Measurements from ENCODE around the gene GRID2.

GRID2 gene

GRCh38 chr4:93751411-93751810, 1447.6 kb downstream of the GRID2 start:
- no peak for DNase-seq (ENCODE audit: low read depth)

- DNase-seq (ENCODE audit: low read depth) = no peak
These were observed 1452.3 kb downstream of the GRID2 start for GRCh38 chr4:93756101-93756500.

- DNase-seq (ENCODE audit: low read depth) = no peak
These were observed 1455.7 kb downstream of the GRID2 start for GRCh38 chr4:93759506-93759905.

- DNase-seq (ENCODE audit: low read depth) = no peak
These were observed 1456.5 kb downstream of the GRID2 start for GRCh38 chr4:93760284-93760683.

- no peak for DNase-seq (ENCODE audit: low read depth)
These were observed 1457.5 kb downstream of the GRID2 start for GRCh38 chr4:93761286-93761685.

GRCh38 chr4:93764639-93765246, 1461.0 kb downstream of the GRID2 start:
- no peak for DNase-seq (ENCODE audit: low read depth)

- no peak for DNase-seq (ENCODE audit: low read depth)
These were observed 1464.2 kb downstream of the GRID2 start for GRCh38 chr4:93767917-93768316.

- no peak for DNase-seq (ENCODE audit: low read depth)
These were observed 1466.4 kb downstream of the GRID2 start for GRCh38 chr4:93770201-93770600.

GRCh38 chr4:93771640-93772411, 1468.1 kb downstream of the GRID2 start:
- no peak for DNase-seq (ENCODE audit: low read depth)

- DNase-seq (ENCODE audit: low read depth) = no peak
These were observed 1469.1 kb downstream of the GRID2 start for GRCh38 chr4:93772858-93773257.

GRCh38 chr4:93775551-93775950, 1471.8 kb downstream of the GRID2 start:
- DNase-seq (ENCODE audit: low read depth) = no peak

- no peak for DNase-seq (ENCODE audit: low read depth)
These were observed 1472.8 kb downstream of the GRID2 start for GRCh38 chr4:93776386-93777080.

GRCh38 chr4:93777081-93777460, 1473.3 kb downstream of the GRID2 start:
- DNase-seq (ENCODE audit: low read depth) = no peak

- DNase-seq (ENCODE audit: low read depth) = no peak
These were observed 1475.5 kb downstream of the GRID2 start for GRCh38 chr4:93779228-93779627.

- DNase-seq (ENCODE audit: low read depth) = no peak
These were observed 1476.3 kb downstream of the GRID2 start for GRCh38 chr4:93780080-93780479.

GRCh38 chr4:93781198-93781597, 1477.4 kb downstream of the GRID2 start:
- no peak for DNase-seq (ENCODE audit: low read depth)

GRCh38 chr4:93786149-93786548, 1482.4 kb downstream of the GRID2 start:
- DNase-seq (ENCODE audit: low read depth) = no peak

- no peak for DNase-seq (ENCODE audit: low read depth)
These were observed 1484.9 kb downstream of the GRID2 start for GRCh38 chr4:93788712-93789111.

GRCh38 chr4:93791570-93792195, 1487.9 kb downstream of the GRID2 start:
- no peak for DNase-seq (ENCODE audit: low read depth)

- no peak for DNase-seq (ENCODE audit: low read depth)
These were observed 1498.3 kb downstream of the GRID2 start for GRCh38 chr4:93802045-93802444.

- DNase-seq (ENCODE audit: low read depth) = no peak
These were observed 1506.0 kb downstream of the GRID2 start for GRCh38 chr4:93809773-93810172.

- DNase-seq (ENCODE audit: low read depth) = no peak
These were observed 1506.7 kb downstream of the GRID2 start for GRCh38 chr4:93810340-93810992.

All from activated T-helper 9 cell treated with anti-CD3 and anti-CD28 coated beads, Interleukin-2, amount 50 U/mL, for 16 hours (primary cell).